MM.1S (cell line): ENCODE data around the gene PRPF6.
A peak's percentile ranks its signal among the peaks of the same experiment; 100 is the strongest.

Experiments
- DNase-seq: peaks from one replicate; pipeline ENCODE4 v3.0.0-alpha.2; 2015
- H2AFZ ChIP-seq: fragments of 300-600 bp; sonication (generic); 2 replicates; pipeline ENCODE4 v1.6.0; 2016; ENCODE audit warnings: antibody characterized with exemption, low read length
- H3F3A ChIP-seq: fragments of 300-600 bp; sonication (generic); 2 replicates; pipeline ENCODE4 v1.6.1; 2016; ENCODE audit warnings: mild to moderate bottlenecking, antibody characterized with exemption, low read length, moderate library complexity, mixed read lengths; ENCODE audit not compliant: insufficient read depth
- H3K27ac ChIP-seq: fragments of 300-600 bp; sonication (generic); 2 replicates; pipeline ENCODE4 v1.5.1; 2016; ENCODE audit warnings: mild to moderate bottlenecking, low read length
- H3K27me3 ChIP-seq: fragments of 300-600 bp; sonication (generic); replicated peaks from 2 replicates; pipeline ENCODE4 v1.6.0; 2016; ENCODE audit warnings: low read length; ENCODE audit not compliant: insufficient read depth
- H3K36me3 ChIP-seq: fragments of 300-600 bp; sonication (generic); replicated peaks from 2 replicates; pipeline ENCODE4 v1.6.1; 2016; ENCODE audit warnings: mild to moderate bottlenecking, low read length, mixed read lengths; ENCODE audit not compliant: insufficient read depth
- H3K4me1 ChIP-seq: fragments of 300-600 bp; sonication (generic); 2 replicates; pipeline ENCODE4 v1.6.1; 2016; ENCODE audit warnings: low read length, mixed read lengths
- H3K4me2 ChIP-seq: fragments of 300-600 bp; sonication (generic); 2 replicates; pipeline ENCODE4 v1.6.0; 2016; ENCODE audit warnings: low read depth, low read length
- H3K4me3 ChIP-seq: fragments of 300-600 bp; sonication (generic); 2 replicates; pipeline ENCODE4 v1.5.1; 2016; ENCODE audit warnings: low read length, mixed read lengths
- H3K79me2 ChIP-seq: fragments of 300-600 bp; sonication (generic); 2 replicates; pipeline ENCODE4 v1.6.1; 2016; ENCODE audit warnings: mixed run types, low read length, mixed read lengths
- H3K9ac ChIP-seq: fragments of 300-600 bp; sonication (generic); 2 replicates; pipeline ENCODE4 v1.6.1; 2016; ENCODE audit warnings: low read length, mixed read lengths
- H3K9me2 ChIP-seq: fragments of 300-600 bp; sonication (generic); replicated peaks from 2 replicates; pipeline ENCODE4 v1.6.1; 2016; ENCODE audit warnings: mild to moderate bottlenecking, low read length, mixed read lengths; ENCODE audit not compliant: insufficient read depth
- H3K9me3 ChIP-seq: fragments of 300-600 bp; sonication (generic); replicated peaks from 2 replicates; pipeline ENCODE4 v1.6.1; 2016; ENCODE audit warnings: mild to moderate bottlenecking, low read length, mixed read lengths; ENCODE audit not compliant: insufficient read depth
- H4K20me1 ChIP-seq: fragments of 300-600 bp; sonication (generic); 2 replicates; pipeline ENCODE4 v1.6.1; 2016; ENCODE audit warnings: mild to moderate bottlenecking, low read length, moderate library complexity, mixed read lengths; ENCODE audit not compliant: insufficient read depth
- CTCF ChIP-seq: fragments of 300-600 bp; sonication (generic); IDR thresholded peaks from 2 replicates; pipeline ENCODE4 v1.5.1; 2016; ENCODE audit warnings: antibody characterized with exemption, low read length, mixed read lengths
- EZH2 ChIP-seq: fragments of 300-600 bp; sonication (generic); optimal IDR thresholded peaks from 2 replicates; pipeline ENCODE3; 2017; ENCODE audit warnings: low read depth, mild to moderate bottlenecking, antibody characterized with exemption, low read length, mixed read lengths
- EZH2phosphoT487 ChIP-seq: fragments of 300-600 bp; sonication (generic); IDR thresholded peaks from 2 replicates; pipeline ENCODE4 v1.6.1; 2018; ENCODE audit warnings: antibody characterized with exemption, low read length

Gene PRPF6

GRCh38 chr20:64036346-64037198 lies 55.6 kb downstream of the PRPF6 start:
- Histone ChIP-seq H3F3A (no peaks in the 10 kb centered on the region), H3K36me3 (no peaks in the 10 kb centered on the region), H3K4me3 (no peak overlapping the region), H2AFZ (no peak overlapping the region), H3K9me2 (no peaks in the 10 kb centered on the region), H4K20me1 (no peaks in the 10 kb centered on the region), H3K27ac (no peak overlapping the region), H3K4me1 (no peaks in the 10 kb centered on the region), H3K9ac (no peak overlapping the region), H3K4me2 (no peak overlapping the region), H3K27me3 (peaks cover 27% of the 10 kb centered on the region), H3K9me3 (no peaks in the 10 kb centered on the region), H3K79me2 (no peaks in the 10 kb centered on the region)
- no peak for DNase-seq
- TF ChIP-seq EZH2 = no peak
- TF ChIP-seq CTCF = no peak
- TF ChIP-seq EZH2phosphoT487 = no peak

GRCh38 chr20:64037199-64037497 lies 56.2 kb downstream of the PRPF6 start:
- no peak overlapping the region for H3K4me3 ChIP-seq
- H3K79me2 ChIP-seq = no peaks in the 10 kb centered on the region
- H3K27me3 ChIP-seq = peaks cover 32% of the 10 kb centered on the region
- H2AFZ ChIP-seq = no peak overlapping the region
- no peaks in the 10 kb centered on the region for H3K9me2 ChIP-seq
- H4K20me1 ChIP-seq = no peaks in the 10 kb centered on the region
- TF ChIP-seq CTCF = no peak
- TF ChIP-seq EZH2 = no peak
- no peak for TF ChIP-seq EZH2phosphoT487
- DNase-seq = no peak
- no peaks in the 10 kb centered on the region for H3K4me1 ChIP-seq
- H3K36me3 ChIP-seq = no peaks in the 10 kb centered on the region
- H3F3A ChIP-seq = no peaks in the 10 kb centered on the region
- no peak overlapping the region for H3K9ac ChIP-seq
- H3K4me2 ChIP-seq = no peak overlapping the region
- H3K9me3 ChIP-seq = no peaks in the 10 kb centered on the region
- H3K27ac ChIP-seq = no peak overlapping the region

GRCh38 chr20:64037498-64038213 lies 56.7 kb downstream of the PRPF6 start:
- no peaks in the 10 kb centered on the region for H3K36me3 ChIP-seq
- no peaks in the 10 kb centered on the region for H3F3A ChIP-seq
- peaks cover 36% of the 10 kb centered on the region for H3K27me3 ChIP-seq
- H3K4me1 ChIP-seq = no peaks in the 10 kb centered on the region
- no peaks in the 10 kb centered on the region for H3K9me2 ChIP-seq
- peak overlapping the region; percentile 98 for H3K4me2 ChIP-seq
- no peak for DNase-seq
- no peak overlapping the region for H3K9ac ChIP-seq
- peak overlapping the region; percentile 77; the same call in 1 of the 2 replicates for H3K4me3 ChIP-seq
- no peaks in the 10 kb centered on the region for H3K79me2 ChIP-seq
- H3K9me3 ChIP-seq = no peaks in the 10 kb centered on the region
- H2AFZ ChIP-seq = no peak overlapping the region
- no peak overlapping the region for H3K27ac ChIP-seq
- H4K20me1 ChIP-seq = no peaks in the 10 kb centered on the region
- TF ChIP-seq EZH2 (no peak), EZH2phosphoT487 (no peak), CTCF (no peak)
